ENCODE measurements around the gene SLC19A1.

SLC19A1 gene

DNA sequence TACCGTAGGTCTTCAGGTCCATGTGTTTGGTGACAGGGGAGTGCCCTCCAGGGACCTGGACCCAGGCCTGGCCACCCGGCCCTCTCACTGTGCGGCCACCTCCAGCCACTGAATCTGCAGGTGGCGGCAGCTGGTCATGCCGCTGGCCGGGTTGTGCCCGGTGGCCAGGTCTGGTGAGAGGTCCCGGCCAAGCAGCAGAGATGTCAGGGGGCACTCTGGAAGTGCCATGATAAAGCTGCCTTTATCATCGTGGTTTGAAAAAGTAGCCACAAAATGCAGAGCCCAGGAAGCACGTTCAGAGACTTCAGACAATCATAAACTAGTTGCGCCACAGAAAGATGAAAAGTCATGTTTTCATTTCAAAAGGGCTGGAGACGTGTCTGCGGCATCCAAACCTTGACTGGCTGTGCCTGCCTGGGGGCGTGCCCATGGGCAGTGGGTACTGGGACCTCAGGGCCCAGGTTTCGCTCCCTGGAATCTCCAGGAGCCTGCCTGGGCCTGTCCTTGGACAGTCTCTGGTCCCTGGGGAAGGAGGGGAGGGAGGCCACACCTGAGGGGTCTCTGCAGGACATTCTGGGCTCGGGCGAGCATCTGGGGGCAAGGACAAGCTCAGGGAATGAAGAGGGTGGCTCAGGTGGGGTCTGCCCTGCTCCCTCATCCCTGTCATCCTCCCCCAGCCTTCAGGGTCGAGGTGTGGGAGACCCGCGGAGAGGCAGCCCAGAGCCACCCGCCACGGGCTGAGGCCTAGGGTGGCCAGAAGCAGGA lies 92.4 kb downstream of the SLC19A1 start:
- no peak for DNase-seq

GRCh38 chr21:45448810-45449657 lies 93.2 kb downstream of the SLC19A1 start:
- DNase-seq: no peak

- no peak for DNase-seq
Measured at GRCh38 chr21:45448283-45448809, 93.9 kb downstream of the SLC19A1 start.

Measured in central memory CD4-positive, alpha-beta T cell (primary cell).